ENCODE measurements around the gene TARM1.
A peak's percentile ranks its signal among the peaks of the same experiment; 100 is the strongest.

Gene TARM1

DNA sequence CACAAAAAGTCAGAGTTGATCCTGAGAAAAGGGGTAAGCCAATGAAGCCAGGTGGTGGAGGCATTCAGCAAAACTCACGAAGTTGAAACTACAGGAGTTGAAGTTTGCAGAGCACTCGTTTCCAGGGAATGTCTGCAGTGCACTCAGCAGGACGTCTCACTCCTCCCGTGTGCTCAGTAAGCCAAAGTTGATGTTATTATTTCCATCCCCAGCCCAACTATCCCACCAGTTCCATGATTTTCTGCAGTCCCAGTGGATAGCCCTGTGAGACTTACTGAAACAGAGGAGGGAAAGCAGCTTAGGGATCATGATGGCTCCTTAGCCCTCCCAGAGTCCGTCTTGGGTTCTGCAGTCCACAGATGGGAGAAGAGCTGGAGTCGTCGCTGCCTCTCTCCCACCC is at the start of gene TARM1:
Gene TARM1 (minus strand): TSS at position 334 of the 400 bp plus-strand sequence. CDS start 25 bp downstream, at position 309.
- no peak for DNase-seq (ENCODE audit: low spot score)

DNA sequence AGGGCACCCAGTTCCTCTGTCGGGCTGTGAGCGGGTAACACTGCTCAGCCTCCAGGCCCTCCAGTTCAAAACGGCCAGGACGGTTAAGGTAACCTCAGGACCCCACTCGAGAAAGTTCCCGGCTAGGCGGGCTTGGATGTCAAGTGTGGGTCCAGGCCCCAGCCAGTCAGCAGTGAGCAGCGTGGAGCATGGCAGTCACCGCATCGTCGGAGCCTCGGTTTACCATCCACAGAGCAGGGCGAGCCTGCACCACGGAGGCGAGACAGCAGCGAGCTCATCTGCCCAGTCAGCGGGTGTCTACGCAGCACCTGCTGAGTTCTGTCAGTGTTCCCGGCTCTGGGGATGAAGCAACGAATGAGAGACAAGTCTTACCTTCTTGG is 48.4 kb upstream of the TARM1 start:
- DNase-seq (ENCODE audit: low spot score): no peak

DNA sequence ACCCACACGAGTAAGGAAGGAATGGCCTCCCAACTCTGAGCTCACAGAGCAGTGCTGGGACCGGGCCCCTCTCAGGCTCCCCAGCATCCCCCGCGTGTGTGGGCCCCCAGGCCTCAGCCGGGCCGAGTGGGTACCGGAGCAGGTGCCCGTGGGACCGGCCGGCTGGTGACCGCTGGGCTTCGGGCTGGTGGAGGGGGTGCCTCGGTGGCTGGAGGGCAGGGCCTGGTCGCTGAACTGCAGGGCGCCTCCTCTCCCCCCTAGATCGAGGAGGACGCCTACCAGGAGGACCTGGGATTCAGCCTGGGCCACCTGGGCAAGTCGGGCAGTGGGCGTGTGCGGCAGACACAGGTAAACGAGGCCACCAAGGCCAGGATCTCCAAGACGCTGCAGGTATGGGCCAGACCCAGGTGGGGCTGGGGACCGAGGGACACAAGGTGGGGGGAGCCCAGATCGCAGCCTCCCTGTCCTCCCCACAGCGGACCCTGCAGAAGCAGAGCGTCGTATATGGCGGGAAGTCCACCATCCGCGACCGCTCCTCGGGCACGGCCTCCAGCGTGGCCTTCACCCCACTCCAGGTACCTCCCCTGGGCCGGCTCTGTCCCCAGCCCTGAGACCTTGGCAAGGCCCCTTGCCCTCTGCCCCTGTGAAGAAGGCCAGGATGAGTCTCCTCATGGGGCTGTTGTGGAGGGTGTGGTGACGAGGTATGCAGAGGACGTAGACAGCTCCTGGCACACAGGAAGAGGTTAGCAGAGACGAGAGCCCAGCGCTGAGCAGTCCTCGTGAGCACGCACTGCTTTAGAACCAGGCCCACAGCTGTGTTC is 47.8 kb upstream of the TARM1 start:
- no peak for DNase-seq (ENCODE audit: low spot score)

DNA sequence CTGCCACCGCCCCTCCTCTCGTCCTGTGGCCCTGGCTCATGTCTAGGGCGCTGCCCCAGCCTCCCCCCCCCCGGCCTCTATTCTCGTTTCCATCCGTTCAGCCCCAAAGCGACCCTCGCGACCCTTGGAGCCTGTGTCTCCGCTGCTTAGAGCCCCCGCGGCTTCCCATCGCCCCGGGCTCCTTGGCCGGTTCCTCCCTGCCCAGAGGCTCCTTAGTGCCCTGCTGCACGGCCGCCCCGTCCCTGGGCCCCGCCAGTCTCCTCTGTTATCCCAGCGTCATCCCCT is 47.2 kb upstream of the TARM1 start:
- no peak for DNase-seq (ENCODE audit: low spot score)

DNA sequence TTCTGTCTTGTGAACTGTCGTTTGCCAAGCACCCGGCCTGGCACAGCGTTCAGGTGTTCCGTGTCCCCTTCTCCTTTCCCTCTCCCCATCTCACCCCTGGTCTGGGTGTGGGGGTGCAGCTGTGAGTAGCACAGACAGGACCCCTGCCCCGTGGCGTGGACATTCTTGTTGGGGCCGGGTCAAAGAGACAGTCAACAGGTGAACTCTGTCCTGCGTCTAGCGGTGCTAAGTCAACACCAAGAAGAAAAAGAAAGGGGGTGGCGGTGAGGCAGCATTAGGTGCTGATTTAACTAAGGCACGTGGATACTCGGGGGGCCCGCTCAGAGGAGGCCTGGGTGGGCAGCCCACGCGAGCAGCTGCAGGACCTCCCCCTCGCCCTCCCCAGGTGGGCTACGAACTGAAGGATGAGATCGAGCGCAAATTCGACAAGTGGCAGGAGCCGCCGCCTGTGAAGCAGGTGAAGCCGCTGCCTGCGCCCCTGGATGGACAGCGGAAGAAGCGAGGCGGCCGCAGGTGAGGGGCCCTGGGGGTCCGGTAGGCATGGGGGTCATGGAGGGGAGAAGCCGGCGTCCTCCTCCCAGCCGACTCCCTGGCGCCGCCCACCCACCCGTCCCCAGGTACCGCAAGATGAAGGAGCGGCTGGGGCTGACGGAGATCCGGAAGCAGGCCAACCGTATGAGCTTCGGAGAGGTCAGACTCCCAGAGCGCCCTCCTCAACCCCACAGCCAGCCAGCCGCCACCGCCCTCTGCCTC is 46.7 kb upstream of the TARM1 start:
- DNase-seq (ENCODE audit: low spot score): no peak

DNA sequence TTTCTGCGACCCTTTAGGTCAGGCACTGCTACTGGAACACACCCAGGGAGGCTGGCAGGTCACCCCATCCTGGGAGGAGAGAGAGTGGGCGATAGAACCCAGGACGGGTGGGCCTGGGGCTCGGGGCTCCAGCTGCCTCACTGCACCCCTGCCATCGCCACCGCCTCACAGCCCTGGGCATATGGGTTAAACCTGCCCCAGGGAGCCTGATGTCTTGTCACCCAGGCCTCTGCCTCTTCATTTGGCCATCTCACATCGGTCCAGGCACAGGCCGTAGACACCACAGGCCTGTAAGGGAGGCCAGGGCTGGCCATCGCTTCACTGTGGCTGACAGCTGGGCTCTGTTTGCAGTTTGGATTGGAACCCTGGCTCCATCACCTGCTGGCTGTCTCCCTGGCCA is 44.5 kb upstream of the TARM1 start:
- no peak for DNase-seq (ENCODE audit: low spot score)

DNA sequence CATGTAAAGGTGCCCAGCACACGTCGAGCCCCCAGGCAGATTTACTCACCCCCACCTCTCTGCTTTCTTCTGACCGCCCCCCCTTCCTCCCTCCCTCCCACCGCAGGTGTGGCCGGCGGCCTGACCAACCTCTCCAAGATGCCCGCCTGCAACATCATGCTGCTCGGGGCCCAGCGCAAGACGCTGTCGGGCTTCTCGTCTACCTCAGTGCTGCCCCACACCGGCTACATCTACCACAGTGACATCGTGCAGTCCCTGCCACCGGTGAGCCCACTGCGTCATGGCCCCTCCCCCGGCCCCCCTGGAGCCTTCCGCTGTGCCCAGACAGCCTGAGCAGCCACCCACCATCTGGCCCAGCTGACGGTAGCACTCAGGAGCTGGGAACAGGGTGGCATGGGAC is 43.2 kb upstream of the TARM1 start:
- no peak for DNase-seq (ENCODE audit: low spot score)

DNA sequence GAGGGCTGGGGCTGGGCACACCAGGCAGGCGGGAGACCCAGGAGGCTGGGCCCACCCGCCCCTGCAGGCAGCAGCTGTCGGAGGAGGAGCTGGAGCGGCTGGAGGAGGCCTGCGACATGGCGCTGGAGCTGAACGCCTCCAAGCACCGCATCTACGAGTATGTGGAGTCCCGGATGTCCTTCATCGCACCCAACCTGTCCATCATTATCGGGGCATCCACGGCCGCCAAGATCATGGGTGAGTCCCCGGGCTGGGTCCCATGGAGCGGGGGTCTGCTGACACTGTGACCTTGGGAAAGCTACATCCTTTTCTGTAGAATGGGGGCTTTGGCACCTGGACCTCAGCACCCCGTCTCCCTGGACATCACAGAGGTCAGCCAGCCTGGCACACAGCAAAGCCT is 42.5 kb upstream of the TARM1 start:
- DNase-seq (ENCODE audit: low spot score): no peak

DNA sequence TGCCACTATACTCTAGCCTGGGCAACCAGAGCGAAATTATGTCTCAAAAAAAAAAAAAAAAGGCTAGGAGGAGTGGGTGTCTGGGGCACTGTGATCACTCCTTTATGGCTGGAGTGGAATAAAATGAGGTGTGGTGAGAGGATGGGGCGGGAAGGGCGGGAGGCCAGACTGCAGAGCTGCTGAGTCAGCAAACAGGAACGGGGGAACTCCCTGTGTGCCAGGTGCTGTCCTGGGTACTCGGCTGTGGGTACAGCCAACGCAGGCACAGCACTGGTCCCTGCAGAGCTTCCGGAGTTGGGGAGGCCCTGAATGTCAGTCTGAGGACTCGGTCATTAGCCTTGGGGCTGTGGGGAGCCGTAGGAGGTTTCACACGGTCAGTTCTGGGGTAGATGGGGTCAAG is 40.1 kb upstream of the TARM1 start:
- DNase-seq (ENCODE audit: low spot score): no peak

DNA sequence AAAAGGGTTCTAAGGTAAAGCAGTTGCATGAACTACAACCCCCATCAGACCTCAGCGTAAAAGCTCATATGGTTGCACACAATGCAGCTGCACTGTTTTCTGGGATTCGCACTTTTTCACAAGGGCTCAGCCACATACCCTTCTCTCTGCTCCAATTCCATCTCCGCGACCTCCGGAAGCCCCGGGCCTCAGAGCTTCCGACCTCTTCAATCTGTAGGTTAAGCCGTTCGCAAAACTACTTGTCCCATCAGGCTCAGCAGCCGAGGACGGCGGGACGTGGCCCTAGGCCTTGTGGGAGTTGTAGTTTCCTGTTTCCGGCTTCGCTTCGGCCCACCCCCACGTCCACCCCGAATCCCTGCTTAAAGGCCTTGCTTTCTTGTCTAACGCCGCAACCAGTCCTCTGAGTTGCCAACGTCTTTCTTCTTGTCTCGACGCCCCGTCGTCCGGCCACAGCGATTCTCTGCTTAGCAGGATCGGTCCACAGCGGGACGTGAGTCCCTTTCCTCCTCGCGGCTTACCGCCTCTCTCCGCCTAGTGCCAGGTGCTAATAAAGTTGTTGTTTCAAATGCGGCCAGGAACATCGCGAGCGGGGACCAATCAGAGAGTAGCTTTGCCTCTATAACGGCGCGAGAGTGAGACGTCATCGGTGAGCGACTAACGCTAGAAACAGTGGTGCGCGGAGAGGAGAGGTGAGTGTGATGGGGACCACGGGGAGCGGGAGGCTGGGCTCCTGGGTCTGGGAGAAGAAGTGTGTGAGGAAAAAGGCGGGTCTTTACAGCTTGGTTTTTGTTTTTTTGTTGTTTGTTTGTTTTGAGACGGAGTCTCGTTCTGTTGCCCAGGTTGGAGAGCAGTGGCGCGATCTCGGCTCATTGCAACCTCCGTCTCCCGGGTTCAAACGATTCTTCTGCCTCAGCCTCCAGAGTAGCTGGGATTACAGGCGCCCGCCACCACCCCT is 34.2 kb upstream of the TARM1 start, which contains the start of the genes PRPF31 and TFPT:
Gene PRPF31 (plus strand): TSS at position 646 of the 955 bp plus-strand sequence. CDS start 2,525 bp downstream, outside the sequence.
Gene TFPT (minus strand): TSS at position 549 of the 955 bp plus-strand sequence. CDS start 388 bp downstream, at position 161.
- peak; percentile 97 for DNase-seq (ENCODE audit: low spot score)

DNA sequence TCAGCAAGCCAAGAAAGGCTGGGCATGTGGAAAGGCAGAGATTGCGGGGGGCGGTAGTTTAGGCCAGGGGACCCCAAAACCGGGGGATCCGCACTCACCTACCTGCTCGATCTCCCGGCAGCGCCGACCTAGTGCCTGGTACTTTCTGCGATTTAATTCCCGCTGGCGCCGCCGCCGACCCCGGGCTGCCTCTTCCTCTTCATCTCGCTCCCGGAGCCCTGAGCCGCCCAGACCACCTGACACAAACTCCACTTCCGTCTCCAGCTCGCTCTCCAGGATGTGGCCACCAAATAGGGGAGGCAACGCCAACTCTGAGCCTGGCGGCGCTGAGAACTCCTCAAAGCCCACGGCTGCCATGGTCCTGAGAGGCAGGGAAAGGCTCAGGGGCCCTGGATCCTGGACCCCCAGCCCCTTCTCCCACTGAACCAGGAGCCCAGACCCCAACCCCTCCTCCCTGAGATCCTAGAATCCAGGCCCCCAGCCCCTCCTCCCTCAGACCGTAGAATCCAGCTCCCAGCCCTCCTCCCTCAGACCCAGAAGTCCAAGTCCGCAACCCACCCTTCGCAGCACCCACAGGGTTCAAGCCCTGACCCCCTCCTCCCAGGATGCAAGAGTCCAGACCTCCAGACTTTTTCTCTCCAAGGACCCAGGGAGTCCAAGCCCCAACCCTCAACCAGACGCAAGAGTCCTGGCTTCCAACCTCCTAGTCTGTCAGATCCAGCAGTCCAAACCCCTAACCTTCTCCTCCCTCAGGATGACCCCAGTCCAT is 33.4 kb upstream of the TARM1 start:
- DNase-seq (ENCODE audit: low spot score): no peak

DNA sequence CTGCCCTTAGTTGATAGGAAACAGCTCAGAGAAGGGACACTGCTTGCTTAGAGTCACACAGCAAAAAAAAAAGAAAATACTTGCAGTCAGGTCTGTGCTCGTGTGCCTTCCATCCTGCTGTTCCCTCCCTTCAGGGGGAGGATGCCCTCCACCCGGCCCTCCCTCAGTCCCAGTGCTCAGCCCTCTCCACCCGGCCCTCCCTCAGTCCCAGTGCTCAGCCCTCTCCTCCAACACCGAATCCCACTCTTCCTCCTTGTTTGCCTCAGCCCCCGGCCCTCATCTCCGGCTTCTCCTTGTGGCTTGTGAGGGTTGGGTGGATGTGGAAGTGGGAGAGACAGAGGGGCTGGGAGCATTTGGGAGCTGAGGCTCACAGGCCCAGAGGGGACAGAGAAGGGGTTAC is 28.5 kb upstream of the TARM1 start:
- no peak for DNase-seq (ENCODE audit: low spot score)

DNA sequence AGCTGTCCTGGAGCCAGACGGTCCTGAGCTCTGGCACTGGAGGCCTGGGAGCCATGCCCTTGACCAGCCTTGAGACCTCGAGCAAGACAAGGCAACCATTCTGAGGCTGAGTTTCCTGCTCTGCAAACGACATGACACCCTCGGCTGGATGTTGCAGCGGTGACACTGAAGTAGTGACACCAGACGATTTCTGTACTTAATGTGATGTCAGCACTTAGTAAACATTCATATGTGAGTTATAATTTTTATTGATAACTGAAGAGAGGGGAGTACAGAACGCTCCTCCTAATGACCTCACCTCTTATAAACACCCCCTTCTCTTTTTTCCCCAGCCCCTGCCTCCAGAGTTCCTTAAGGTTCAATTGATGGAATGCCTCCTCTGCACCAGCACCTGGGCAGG is 27.3 kb upstream of the TARM1 start:
- DNase-seq (ENCODE audit: low spot score): no peak

DNA sequence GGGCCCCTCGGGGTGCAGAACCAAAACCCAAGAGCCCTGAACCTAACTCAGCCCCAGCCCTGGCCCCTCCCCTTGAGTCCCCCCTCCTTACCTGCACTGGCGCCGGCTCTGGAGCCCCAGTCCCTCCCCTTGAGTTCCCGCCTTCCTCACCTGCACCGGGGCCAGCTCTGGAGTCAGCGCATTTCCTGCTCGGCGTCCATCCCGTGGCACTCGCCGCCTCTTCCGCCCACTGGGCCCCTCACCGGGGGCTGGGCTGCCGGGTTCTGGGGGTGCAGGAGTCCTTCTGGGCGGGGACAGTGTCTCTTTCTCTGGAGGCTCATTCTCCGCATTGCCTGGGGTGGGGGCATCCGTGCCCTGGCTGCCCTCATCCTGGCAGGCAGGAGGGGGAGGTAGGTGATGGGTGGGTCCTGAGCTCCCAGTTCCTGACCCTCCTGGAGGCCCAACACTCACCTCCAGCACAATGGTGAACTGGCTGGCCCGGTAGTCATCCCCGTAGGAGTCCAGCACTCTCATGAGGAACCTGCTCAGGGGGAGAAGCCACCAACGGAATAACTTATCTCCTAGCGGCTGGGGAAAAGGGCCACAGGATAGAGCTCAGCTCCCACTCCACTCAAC is 26.8 kb upstream of the TARM1 start:
- no peak for DNase-seq (ENCODE audit: low spot score)

DNA sequence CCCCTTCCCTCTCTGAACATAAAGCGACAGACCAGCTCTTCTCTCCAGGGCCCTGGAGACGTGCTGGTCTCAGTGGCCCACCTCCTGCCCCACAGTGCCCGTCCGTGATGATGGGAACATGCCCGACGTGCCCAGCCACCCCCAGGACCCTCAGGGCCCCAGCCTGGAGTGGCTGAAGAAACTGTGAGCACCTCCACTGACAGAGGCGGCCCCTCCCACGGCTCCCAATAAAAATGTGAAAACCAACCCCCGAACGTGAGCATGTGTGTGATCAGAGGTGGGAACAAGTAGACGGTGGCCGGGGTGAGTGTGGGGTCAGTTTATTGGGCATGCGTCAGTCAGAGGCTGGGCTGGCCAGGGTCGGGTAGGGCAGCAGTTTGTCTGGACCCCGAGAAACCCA is 25.6 kb upstream of the TARM1 start:
- no peak for DNase-seq (ENCODE audit: low spot score)

DNA sequence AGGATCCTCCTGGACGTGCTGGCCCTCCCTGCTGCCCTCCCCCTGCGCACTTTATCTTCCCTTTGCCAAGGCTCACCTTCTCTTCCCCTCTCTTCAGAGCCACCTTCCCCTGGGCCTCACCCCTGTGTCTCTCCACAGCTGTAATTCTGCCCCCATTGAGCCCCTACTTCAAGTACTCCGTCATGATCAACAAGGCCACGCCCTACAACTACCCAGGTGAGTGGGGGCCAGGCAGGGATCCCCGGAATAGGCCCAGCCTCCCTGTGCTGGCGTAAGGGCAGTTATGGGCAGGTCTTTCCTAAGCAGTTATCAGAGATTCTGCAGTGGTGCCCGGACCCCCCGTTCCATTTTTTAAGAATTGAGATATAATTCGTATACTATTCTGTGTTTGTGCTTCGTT is 24.6 kb upstream of the TARM1 start:
- DNase-seq (ENCODE audit: low spot score): no peak

DNA sequence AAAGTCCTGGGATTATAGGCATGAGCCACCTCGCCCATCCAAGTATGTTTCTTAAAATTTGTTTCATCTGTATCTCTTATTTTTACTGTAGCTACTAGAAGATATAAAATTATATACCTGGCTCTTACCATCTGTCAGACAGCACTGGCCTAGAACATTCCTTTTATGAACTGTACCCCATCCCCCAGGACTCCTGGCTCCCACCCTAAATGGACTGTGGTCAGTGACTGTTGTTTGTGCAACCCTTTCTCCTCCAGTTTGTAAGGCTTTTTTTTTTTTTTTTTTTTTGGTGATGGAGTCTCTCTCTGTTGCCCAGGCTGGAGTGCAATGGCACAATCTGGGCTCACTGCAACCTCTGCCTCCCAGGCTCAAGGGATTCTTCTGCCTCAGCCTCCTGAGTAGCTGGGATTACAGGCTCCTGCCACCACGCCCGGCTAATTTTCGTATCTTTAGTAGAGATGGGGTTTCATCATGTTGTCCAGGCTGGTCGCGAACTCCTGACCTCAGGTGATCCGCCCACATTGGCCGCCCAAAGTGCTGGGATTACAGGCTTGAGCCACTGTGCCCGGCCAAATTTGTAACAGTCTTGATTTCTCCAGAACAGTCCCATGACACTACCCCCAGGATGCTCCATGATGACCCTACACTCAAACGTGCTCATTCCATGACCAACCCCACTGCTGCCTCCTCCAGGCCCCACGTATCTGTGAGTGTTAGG is 24.0 kb upstream of the TARM1 start:
- no peak for DNase-seq (ENCODE audit: low spot score)

DNA sequence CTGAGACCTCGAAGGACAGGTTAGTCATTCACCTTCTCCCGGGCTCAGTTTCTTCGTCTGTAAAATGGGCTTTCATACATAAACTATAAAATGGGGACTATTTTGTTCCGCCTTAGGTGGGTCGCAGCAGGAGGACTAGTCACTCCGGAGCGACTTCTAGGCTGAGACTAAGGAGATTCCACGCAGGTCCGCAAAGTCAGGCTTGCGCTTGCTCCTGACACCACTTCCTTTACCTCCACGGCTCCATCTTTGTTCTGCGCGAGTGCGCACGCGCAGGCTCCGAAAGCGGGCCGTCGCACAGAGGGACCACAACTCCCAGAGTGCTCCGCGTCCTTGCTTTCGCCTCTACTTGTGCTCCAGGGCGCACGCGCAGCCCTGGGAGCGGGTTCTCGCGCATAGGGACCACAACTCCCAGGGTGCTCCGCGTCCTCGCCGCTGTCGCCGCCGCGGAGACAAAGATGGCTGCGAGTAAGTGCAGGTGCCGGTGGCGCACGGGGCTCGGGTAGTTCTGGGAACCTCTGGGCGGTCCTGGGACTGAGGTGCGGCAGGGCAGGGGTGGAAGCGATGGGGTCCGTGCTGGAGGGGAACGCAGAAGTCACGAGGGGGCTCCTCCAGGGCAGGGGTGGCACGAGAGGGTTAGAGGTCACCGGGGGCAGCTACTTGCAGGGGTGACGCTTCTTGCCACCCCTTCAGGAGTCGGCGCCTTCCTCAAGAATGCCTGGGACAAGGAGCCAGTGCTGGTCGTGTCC is 21.4 kb upstream of the TARM1 start, which contains the start of gene NDUFA3:
Gene NDUFA3 (plus strand): TSS at position 435 of the 749 bp plus-strand sequence. CDS start 24 bp downstream, at position 459.
- DNase-seq (ENCODE audit: low spot score): peak; percentile 99

DNA sequence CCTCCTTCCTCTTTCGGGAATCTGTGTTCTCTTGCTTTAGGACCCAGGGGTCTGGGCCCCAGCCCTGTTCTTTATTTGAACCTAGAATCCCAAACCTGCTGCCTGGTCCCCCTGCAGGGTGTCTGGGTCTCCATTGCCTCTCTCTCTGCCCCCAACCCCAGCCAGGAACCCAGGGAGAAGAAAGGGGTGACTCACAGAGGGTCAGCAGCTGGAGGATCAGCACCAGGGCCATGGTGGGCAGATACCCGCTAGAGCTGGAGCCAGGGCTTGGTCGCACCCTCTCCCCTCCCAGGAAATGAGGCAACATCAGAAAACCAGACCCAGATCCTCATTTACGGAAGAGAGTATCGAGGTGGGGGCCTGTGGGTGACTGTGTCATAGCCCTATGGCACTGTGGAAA is 19.4 kb upstream of the TARM1 start, which contains the start of gene OSCAR:
Gene OSCAR (minus strand): TSS at position 243 of the 400 bp plus-strand sequence. CDS start 11 bp downstream, at position 232.
- no peak for DNase-seq (ENCODE audit: low spot score)

All from LoVo (cell line).